Parathyroid adenoma (tissue), 2 donors: ENCODE measurements around the gene NFKBIZ.
A peak's percentile ranks its signal among the peaks of the same experiment; 100 is the strongest.

Experiments
- H2AFZ ChIP-seq: fragments of 300-600 bp; sonication (generic); one replicate; pipeline ENCODE4 v1.7.0; 2017; ENCODE audit warnings: antibody characterized with exemption, mild to moderate bottlenecking
- H3K27ac ChIP-seq: fragments of 300-600 bp; sonication (generic); one replicate; pipeline ENCODE4 v1.7.0; 2017
- H3K27me3 ChIP-seq: fragments of 300-600 bp; sonication (generic); one replicate; pipeline ENCODE4 v1.7.0; 2017; ENCODE audit warnings: low read length; ENCODE audit not compliant: control insufficient read depth, insufficient read depth
- H3K36me3 ChIP-seq: fragments of 300-600 bp; sonication (generic); one replicate; pipeline ENCODE4 v1.7.0; 2017; ENCODE audit warnings: low read length; ENCODE audit not compliant: control insufficient read depth, insufficient read depth
- H3K4me1 ChIP-seq: fragments of 300-600 bp; sonication (generic); one replicate; pipeline ENCODE4 v1.7.0; 2017; ENCODE audit warnings: control low read depth
- H3K4me2 ChIP-seq: fragments of 300-600 bp; sonication (generic); one replicate; pipeline ENCODE4 v1.7.0; 2017; ENCODE audit warnings: low read length
- H3K4me3 ChIP-seq: fragments of 300-600 bp; sonication (generic); one replicate; pipeline ENCODE4 v1.7.0; 2017; ENCODE audit warnings: low read depth, low read length
- H3K79me2 ChIP-seq: fragments of 300-600 bp; sonication (generic); one replicate; pipeline ENCODE4 v1.7.0; 2017; ENCODE audit warnings: control low read depth
- H3K9ac ChIP-seq: fragments of 300-600 bp; sonication (generic); one replicate; pipeline ENCODE4 v1.7.0; 2017; ENCODE audit warnings: mild to moderate bottlenecking
- H3K9me3 ChIP-seq: fragments of 300-600 bp; sonication (generic); one replicate; pipeline ENCODE4 v1.7.0; 2017; ENCODE audit warnings: low read length; ENCODE audit not compliant: control insufficient read depth
- CTCF ChIP-seq: fragments of 300-600 bp; sonication (generic); IDR thresholded peaks from one replicate; pipeline ENCODE4 v1.7.0; 2017; ENCODE audit warnings: antibody characterized with exemption, mild to moderate bottlenecking
- donor health status: primary hyperparathyroidism.

Gene NFKBIZ

GRCh38 chr3:101835676-101836075, 13.6 kb upstream of the NFKBIZ start:
- H3K27ac ChIP-seq, result peak overlapping the region; percentile 53

GRCh38 chr3:101836160-101836559, 13.2 kb upstream of the NFKBIZ start:
- Histone ChIP-seq H3K36me3 (no peaks in the 10 kb centered on the region), H3K4me3 (no peak overlapping the region), H3K9me3 (no peaks in the 10 kb centered on the region), H3K4me1 (peaks cover 17% of the 10 kb centered on the region), H3K79me2 (no peaks in the 10 kb centered on the region), H3K9ac (no peak overlapping the region), H2AFZ (peak overlapping the region; percentile 43), H3K27ac (peak overlapping the region; percentile 53), H3K27me3 (no peaks in the 10 kb centered on the region), H3K4me2 (no peak overlapping the region)
- TF ChIP-seq CTCF, result no peak

More at GRCh38 chr3:101835676-101836075, 13.6 kb upstream of the NFKBIZ start:
- Histone ChIP-seq H3K9me3 (no peaks in the 10 kb centered on the region), H3K4me1 (peaks cover 17% of the 10 kb centered on the region), H3K4me2 (no peak overlapping the region), H3K4me3 (no peak overlapping the region), H3K79me2 (no peaks in the 10 kb centered on the region), H2AFZ (peak overlapping the region; percentile 43), H3K27me3 (no peaks in the 10 kb centered on the region), H3K9ac (no peak overlapping the region), H3K36me3 (no peaks in the 10 kb centered on the region)
- no peak for TF ChIP-seq CTCF

GRCh38 chr3:101836652-101837598, 12.4 kb upstream of the NFKBIZ start:
- Histone ChIP-seq H3K4me2 (no peak overlapping the region), H3K27ac (peak overlapping the region; percentile 53), H3K9ac (no peak overlapping the region), H3K36me3 (no peaks in the 10 kb centered on the region), H3K79me2 (no peaks in the 10 kb centered on the region), H2AFZ (peak overlapping the region; percentile 43), H3K27me3 (no peaks in the 10 kb centered on the region), H3K4me3 (no peak overlapping the region), H3K4me1 (peaks cover 17% of the 10 kb centered on the region), H3K9me3 (no peaks in the 10 kb centered on the region)
- TF ChIP-seq CTCF, result no peak

GRCh38 chr3:101838691-101839090, 10.6 kb upstream of the NFKBIZ start:
- TF ChIP-seq CTCF, result no peak
- H3K4me1 ChIP-seq, result peaks cover 14% of the 10 kb centered on the region
- no peak overlapping the region for H3K4me3 ChIP-seq
- no peaks in the 10 kb centered on the region for H3K27me3 ChIP-seq
- H3K9me3 ChIP-seq, result no peaks in the 10 kb centered on the region
- H3K79me2 ChIP-seq, result no peaks in the 10 kb centered on the region
- H2AFZ ChIP-seq, result no peak overlapping the region
- no peaks in the 10 kb centered on the region for H3K36me3 ChIP-seq
- no peak overlapping the region for H3K9ac ChIP-seq
- no peak overlapping the region for H3K4me2 ChIP-seq
- no peak overlapping the region for H3K27ac ChIP-seq
